CMK (cell line): ENCODE data around the gene ZFAND3.
"Not testable (repeated sequence)": the region's sequence is repeated elsewhere in the genome, so short reads cannot be mapped to it uniquely, and the experiment has no call there.

ENCODE experiments used
- DNase-seq: peaks from one replicate; pipeline ENCODE4 v3.0.0-alpha.2; 2010; ENCODE audit warnings: low read depth

ZFAND3 gene

GRCh38 chr6:37972994-37973757 is 153.6 kb downstream of the ZFAND3 start:
- DNase-seq: no peak

- DNase-seq: no peak
These were observed 154.9 kb downstream of the ZFAND3 start for GRCh38 chr6:37974381-37974780.

GRCh38 chr6:37974943-37975342 is 155.4 kb downstream of the ZFAND3 start:
- DNase-seq: no peak

GRCh38 chr6:37977715-37978114 is 158.2 kb downstream of the ZFAND3 start:
- no peak for DNase-seq

GRCh38 chr6:37979392-37980221 is 160.1 kb downstream of the ZFAND3 start:
- DNase-seq: no peak

GRCh38 chr6:37980222-37980595 is 160.7 kb downstream of the ZFAND3 start:
- DNase-seq: no peak

- DNase-seq: no peak
These were observed 162.1 kb downstream of the ZFAND3 start for GRCh38 chr6:37981626-37982025.

- no peak for DNase-seq
These were observed 162.8 kb downstream of the ZFAND3 start for GRCh38 chr6:37982317-37982716.

GRCh38 chr6:37983720-37984501 is 164.4 kb downstream of the ZFAND3 start:
- DNase-seq: no peak

GRCh38 chr6:37984578-37984977 is 165.1 kb downstream of the ZFAND3 start:
- DNase-seq: no peak

- no peak for DNase-seq
These were observed 165.8 kb downstream of the ZFAND3 start for GRCh38 chr6:37985355-37985754.

- DNase-seq: no peak
These were observed 167.5 kb downstream of the ZFAND3 start for GRCh38 chr6:37987018-37987417.

- no peak for DNase-seq
These were observed 168.0 kb downstream of the ZFAND3 start for GRCh38 chr6:37987559-37987958.

GRCh38 chr6:37988127-37988526 is 168.6 kb downstream of the ZFAND3 start:
- no peak for DNase-seq

- no peak for DNase-seq
These were observed 169.2 kb downstream of the ZFAND3 start for GRCh38 chr6:37988696-37989095.

GRCh38 chr6:37990762-37991525 is 171.4 kb downstream of the ZFAND3 start:
- DNase-seq: no peak

- DNase-seq: no peak
These were observed 173.2 kb downstream of the ZFAND3 start for GRCh38 chr6:37992749-37993148.

- DNase-seq: not testable (repeated sequence)
These were observed 173.7 kb downstream of the ZFAND3 start for GRCh38 chr6:37993194-37993593.

- DNase-seq: no peak
These were observed 174.1 kb downstream of the ZFAND3 start for GRCh38 chr6:37993596-37993995.

- no peak for DNase-seq
These were observed 174.7 kb downstream of the ZFAND3 start for GRCh38 chr6:37994223-37994622.

- DNase-seq: no peak
These were observed 178.8 kb downstream of the ZFAND3 start for GRCh38 chr6:37998366-37998765.

GRCh38 chr6:38001386-38001785 is 181.9 kb downstream of the ZFAND3 start:
- DNase-seq: no peak
